ENCODE data around the gene SEMA6C.
"Not testable (repeated sequence)": the region's sequence is repeated elsewhere in the genome, so short reads cannot be mapped to it uniquely, and the experiment has no call there.

SEMA6C gene, protein sequence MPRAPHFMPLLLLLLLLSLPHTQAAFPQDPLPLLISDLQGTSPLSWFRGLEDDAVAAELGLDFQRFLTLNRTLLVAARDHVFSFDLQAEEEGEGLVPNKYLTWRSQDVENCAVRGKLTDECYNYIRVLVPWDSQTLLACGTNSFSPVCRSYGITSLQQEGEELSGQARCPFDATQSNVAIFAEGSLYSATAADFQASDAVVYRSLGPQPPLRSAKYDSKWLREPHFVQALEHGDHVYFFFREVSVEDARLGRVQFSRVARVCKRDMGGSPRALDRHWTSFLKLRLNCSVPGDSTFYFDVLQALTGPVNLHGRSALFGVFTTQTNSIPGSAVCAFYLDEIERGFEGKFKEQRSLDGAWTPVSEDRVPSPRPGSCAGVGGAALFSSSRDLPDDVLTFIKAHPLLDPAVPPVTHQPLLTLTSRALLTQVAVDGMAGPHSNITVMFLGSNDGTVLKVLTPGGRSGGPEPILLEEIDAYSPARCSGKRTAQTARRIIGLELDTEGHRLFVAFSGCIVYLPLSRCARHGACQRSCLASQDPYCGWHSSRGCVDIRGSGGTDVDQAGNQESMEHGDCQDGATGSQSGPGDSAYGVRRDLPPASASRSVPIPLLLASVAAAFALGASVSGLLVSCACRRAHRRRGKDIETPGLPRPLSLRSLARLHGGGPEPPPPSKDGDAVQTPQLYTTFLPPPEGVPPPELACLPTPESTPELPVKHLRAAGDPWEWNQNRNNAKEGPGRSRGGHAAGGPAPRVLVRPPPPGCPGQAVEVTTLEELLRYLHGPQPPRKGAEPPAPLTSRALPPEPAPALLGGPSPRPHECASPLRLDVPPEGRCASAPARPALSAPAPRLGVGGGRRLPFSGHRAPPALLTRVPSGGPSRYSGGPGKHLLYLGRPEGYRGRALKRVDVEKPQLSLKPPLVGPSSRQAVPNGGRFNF

DNA sequence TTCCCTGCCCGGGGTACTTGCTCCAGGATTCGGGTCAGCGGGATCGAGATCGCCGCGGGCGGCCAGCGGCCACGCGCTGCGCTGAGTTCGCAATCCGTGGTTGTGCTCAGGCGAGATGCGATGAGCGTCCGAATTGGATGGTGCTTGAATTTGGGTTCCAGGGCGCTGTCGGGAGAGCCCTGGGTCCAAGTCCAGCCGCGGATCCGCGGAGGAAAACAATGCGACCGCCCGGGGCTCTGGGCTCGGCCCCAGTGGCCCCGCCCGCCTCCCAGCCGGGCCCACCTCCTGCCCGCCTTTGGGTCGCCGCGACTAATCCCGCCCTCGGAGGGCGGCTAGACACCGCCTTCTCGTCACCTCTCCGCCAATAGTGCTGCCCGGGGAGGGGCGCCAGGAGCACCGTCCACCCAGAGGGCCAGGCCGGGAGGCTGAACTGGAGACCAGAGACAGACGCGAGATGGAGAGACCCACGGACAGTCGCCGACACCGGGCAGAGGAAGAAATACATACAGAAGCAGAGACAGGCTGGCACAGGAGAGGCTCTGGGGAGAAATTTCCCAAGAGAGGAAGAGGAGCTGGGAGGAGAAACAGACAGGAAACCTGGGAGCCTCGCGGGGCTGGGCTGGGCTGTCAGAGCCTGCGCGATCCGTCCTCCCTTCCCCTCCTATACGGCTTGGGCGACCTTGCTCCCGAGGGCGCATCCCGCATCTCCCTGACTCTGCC is at the start of gene SEMA6C:
Gene SEMA6C (minus strand): TSS at position 220 of the 720 bp plus-strand sequence. CDS start 4,010 bp downstream, outside the sequence.
- peak; percentile 88 for DNase-seq

DNA sequence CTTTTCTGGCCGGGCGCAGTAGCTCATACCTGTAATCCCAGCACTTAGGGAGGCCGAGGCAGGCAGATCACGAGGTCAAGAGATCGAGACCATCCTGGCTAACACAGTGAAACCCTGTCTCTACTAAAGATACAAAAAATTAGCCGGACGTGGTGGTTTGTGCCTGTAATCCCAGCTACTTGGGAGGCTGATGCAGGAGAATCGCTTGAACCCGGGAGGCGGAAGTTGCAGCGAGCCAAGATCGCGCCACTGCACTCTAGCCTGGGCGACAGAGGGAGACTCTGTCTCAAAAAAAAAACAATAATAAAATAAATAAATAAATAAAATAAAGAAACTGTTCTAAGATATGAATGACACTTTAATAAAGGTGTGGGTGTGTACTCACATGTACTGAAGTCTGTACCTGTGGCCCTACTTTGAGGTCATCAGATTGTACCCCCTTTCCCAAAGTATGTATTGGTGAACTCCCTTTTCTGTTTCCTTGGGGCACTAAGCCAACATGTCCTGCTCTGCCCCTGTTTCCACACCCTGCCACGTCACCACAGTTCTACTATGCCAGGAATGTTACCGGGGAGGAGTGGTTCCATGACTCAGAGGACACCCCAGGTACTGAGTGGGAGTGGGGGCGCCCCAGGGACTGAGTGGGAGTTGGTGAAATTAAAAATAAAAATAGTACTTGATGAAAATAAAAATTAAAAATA is 48.6 kb upstream of the SEMA6C start:
- not testable (repeated sequence) for DNase-seq

DNA sequence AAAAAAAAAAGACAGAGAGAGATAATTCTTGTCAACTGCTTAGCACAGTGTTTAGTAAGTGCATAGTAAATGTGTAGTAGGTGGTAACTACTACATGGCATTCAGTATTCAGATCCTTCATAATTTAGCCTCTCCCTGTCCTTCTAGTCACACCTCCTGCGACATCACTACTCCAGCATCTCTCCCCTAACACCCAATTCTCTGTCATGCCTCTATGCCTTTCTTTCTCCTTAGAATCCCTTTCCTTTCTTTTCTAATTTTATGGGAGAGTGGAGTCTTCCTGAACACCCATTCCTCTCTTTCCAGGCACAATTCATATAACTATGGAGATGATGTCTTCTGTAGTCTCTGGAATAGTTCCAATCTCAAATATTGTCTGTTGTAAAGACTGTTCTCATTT is 47.4 kb upstream of the SEMA6C start:
- DNase-seq = no peak

DNA sequence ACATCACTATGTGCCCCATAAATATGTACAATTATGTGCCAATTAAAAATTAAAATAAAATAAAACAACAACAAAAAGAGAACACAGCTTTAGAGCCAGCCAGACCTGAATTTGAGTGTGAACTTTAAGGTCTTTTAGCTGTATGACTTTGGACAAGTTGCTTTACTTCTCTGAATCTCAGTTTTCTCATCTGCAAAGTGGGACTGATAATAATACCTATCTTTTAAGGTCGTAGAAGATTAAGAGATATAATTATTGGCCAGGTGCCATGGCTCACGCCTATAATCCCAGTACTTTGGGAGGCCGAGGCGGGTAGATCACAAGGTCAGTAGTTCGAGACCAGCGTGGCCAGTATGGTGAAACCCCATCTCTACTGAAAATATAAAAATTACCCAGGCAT is 46.9 kb upstream of the SEMA6C start:
- DNase-seq = no peak

DNA sequence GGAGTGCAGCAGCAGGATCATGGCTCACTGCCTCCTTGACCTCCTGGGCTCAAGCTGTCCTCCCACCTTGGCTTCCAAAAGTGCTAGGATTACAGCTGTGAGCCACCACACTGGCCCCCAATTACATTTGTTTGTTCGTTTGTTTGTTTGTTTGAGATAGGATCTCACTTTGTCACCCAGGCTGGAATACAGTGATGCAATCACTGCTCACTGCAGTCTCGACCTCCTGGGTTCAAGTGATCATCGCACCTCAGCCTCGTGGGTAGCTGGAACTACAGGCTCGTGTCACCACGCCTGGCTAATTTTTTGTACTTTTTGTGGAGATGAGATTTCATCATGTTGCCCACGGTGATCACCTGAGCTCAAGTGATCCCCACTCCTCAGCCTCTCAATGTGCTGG is 45.6 kb upstream of the SEMA6C start:
- no peak for DNase-seq

DNA sequence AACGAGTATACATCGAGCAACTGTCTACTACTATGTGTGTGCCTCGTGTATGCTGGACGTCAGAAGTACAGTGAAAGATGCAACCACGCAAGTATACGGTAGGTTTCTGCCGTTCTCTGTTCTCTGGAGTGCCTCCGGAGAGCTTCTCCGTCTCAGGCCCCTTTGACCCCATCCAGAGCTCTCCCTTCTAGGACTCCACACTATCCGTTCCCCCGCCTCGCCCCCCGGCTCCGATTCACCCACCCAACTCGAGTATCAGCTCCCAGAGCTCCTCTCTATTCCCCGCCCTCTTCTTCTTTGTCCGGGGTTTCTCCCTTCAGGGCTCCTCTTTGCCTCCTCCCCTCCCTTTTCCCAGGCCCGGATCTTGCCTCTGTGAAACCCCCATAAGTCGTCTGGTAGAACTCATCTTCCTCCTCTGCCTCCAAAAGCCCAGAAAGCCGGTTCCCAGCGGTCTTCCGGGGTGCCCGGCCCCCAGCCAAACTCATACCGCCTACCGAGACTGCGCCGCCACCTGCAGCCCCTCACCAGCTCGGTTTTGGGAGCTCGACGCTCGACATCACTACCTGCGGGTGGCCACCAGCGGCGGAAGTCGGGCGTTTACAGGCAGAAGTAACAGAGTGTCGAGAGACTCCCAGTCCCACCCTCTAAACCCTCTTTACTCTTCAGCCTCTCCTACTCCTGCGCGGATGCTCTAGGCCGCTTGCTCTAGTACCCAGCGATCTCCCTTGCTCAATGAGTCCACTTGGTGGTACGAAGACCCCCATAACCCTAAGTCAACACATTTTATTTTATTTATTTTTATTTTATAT is 43.4 kb upstream of the SEMA6C start, which contains the start of gene VPS72:
Gene VPS72 (minus strand): TSS at position 561 of the 809 bp plus-strand sequence. CDS start 76 bp downstream, at position 485.
- peak; percentile 86 for DNase-seq

DNA sequence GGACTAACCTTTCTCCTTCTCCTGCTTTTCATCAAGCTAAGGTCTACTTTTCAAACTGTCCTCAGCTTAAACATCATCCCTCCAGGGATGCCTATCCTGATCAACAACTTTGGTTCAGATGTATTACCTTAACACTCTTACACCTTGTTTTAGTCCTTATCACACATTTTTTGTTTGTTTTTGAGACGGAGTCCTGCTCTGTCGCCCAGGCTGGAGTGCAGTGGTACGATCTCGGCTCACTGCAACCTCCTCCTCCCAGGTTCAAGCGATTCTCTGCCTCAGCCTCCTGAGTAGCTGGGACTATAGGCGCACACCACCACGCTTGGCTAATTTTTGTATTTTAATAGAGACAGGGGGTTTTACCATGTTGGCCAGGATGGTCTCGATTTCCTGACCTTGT is 42.2 kb upstream of the SEMA6C start:
- not testable (repeated sequence) for DNase-seq

DNA sequence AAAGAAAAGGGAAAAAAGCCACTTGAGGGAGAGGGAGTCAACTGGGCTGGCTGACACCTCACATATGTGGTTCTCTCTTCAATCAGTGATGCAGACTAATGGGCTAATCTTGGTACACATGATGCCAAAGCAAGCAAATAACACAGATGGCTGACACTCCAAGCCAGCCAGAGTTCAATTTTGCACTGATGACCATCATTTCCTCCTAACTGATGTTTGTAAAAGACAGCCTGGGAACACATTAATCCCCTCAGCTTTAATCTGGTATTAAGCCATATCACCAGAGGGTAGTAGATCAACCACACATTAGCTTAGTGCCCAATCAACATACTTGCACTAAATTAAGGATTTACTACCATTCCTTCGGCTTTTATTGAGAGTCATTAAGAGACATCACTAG is 40.8 kb upstream of the SEMA6C start:
- DNase-seq = no peak

DNA sequence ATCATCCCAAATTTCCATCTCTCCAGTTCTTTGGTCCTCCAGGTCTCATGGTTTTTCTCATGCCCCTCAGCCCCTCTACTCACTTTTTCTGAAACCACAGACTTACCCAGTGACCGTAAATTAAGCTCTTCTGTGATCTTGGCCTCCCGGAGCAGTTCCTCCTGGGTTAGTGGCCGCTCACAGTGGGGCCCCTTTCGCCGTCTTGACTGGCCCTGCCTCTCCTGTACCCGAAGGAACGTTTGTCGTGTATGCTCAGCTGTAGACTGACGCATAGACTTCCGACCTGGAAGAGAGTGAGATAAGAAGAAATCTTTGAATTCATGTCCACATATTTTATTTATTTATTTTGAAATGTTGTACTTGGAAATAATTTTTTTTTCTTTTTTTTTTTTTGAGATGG is 37.8 kb upstream of the SEMA6C start:
- DNase-seq = no peak

DNA sequence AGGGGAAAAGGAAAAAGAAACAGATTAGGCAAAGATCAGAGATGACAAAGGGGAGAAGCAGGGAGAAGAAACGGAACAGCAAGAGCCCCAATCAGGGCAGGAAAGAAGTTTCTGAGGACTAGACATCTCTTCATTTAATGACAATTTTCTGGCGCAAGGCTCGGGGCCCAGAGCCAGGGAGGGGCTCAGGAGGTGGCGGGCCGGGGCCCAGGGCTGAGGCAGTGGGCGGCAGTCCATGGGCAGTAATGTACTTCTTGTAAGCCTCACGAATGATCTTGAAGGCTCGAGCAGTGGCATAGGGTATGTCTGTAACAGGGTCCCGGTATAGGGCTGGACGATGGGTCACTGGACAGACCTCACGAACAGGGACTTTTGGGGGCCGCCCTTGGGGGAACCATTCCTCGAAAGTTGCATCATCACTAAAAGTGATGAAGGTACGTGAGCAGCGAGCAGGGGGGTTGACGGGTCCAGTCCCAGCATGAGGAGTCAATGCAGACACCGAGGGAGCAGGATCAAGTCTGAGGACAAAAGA is 30.1 kb upstream of the SEMA6C start:
- no peak for DNase-seq

DNA sequence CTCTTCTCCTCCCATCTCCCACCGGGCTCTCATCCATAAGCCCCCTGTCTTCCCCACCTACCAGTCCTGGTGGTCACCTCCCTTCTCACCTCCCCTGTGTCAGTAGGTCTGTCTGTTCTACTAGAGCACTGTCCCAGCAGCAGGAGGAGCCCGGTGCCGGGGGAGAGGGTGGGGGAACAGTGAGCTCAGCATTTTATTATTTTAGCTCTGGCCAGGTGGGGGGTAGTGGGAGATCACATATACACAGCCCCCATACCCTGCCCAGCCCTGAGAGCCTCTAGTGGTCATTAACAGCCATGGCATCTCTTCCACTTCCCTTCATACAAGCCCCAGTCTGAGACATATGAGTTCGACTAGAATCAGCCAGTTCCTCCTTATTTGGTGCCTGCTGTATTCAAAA is 29.4 kb upstream of the SEMA6C start, which contains the start of gene TMOD4:
Gene TMOD4 (minus strand): TSS at position 119 of the 400 bp plus-strand sequence. CDS start 1,106 bp downstream, outside the sequence.
- DNase-seq = no peak

DNA sequence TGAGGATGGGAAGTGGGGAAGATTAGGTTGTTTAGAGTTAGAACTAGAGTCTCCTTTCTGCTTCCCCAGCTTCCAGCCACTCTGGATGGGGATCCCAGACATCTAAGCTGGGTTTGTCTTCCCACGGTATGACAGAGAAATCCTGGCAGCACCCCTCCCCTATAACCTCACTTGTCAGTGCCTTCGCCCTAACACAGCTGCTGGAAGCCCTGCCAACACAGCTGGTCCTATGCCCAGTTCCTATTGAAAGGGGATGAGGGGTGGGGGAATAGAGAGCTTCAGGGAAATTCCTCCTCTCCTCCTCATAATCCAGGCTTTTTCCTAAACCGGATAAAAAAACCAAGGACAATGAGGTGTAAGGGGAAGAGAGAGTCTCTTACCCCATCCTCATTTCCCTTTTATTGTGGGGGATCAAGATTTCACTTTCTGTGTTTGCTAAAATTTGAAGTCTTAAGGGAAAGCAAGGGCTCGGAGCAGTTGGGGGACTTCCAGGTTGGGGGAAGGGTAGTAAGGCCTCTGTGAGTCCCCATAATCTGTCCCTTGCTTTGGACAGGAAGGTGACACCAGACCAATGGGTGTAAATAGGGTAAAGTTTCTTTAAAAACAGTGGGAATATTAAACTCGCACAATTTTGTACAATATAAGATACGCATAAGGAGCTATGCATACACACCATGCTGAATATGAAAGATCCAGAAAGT is 28.8 kb upstream of the SEMA6C start:
- no peak for DNase-seq

DNA sequence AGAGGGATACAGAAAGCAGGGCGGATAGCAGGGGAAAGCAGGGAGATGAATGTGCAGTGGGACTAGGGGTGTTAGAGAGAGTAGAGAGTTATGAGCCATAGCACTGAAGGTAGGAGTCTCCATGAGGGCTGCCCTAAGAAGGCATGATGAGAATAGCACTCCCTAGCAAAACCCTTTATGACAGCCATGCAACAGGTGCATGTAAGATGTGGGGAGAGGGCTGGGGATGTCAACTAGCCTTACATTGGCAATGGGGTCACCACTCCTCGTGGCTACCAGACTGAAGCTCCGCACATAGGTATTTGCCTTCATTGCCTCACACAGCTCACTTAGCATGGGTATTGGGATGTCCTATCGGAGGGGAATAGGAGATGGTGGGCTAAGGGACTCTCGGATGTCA is 24.8 kb upstream of the SEMA6C start:
- no peak for DNase-seq

DNA sequence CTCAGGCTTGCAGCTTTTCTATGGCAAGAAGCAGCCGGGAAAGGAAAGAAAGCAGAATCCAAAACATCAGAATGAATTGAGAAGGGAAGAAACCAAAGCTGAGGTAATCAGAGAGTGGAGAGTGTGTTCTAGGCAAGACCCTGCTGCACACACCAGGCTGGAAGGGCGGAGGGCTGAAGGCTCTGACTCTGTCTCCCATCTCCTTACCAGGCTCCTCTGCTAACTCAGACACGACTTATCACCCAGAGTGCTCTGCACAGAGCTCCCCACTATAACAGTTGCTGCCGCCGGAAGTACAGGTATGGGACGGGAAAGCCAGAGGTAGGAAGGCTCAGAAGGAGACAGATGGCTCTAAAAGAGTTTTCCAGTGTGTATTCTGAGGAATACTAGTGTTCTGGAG is 20.7 kb upstream of the SEMA6C start:
- DNase-seq = no peak

DNA sequence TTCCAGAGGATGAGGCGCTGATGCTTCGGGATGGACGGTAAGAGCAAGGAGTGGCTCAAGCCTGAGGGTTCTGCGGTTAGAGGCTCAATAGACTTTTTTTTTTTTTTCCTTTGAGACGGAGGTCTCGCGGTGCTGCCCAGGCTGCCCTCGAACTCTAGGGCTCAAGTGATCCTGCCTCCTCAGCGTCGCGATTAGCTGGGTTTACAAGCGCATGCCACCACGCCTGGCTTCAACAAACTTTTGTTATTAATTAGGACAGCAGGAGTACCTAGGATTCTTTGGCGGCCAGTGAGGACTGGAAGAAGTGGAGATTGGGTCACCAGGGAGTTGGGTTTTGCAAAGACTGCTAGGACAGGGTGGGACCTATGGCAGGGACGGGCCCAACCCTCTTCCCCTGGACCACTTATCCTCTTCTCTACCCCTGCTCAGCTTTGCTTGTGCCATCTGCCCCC is 20.1 kb upstream of the SEMA6C start:
- no peak for DNase-seq

DNA sequence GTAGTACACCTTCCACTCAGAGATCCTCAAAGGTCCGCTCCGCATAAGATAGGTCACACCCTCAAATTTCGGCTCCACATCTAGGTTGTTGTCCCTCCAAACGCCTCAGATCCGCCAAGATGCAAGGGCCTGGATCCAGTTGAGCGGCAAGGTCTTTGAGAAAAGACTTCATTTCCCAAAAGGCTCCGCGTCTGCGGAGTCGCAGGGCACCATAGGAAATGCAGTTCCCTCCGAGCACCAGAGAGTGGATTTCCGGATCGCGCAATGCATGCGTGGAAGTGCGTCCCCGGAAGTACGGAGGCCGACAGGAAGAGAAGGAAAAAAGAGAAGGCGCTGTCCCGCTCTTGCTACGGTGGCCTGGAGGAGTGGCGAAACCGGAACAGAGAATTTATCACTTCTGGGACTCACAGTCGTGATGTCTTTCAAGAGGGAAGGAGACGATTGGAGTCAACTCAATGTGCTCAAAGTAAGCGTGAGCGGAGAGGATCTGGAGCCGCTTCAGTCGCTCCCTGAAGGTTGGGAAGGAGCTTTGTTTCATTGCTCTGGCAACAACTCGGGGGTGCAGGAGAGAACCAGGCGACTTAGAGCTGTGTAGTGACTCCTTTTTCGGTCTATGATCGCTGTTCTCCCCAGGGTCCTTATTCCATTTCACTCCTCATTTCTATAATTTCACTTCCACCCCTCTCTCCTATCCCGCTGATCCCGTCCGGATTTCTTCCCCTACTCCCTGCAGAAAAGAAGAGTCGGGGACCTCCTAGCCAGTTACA is 19.5 kb upstream of the SEMA6C start, which contains the start of the genes LYSMD1 and SCNM1:
Gene LYSMD1 (minus strand): TSS at position 165 of the 767 bp plus-strand sequence. CDS start 644 bp downstream, outside the sequence.
Gene SCNM1 (plus strand): TSS at position 407 of the 767 bp plus-strand sequence. CDS start 9 bp downstream, at position 416.
- peak; percentile 98 for DNase-seq

DNA sequence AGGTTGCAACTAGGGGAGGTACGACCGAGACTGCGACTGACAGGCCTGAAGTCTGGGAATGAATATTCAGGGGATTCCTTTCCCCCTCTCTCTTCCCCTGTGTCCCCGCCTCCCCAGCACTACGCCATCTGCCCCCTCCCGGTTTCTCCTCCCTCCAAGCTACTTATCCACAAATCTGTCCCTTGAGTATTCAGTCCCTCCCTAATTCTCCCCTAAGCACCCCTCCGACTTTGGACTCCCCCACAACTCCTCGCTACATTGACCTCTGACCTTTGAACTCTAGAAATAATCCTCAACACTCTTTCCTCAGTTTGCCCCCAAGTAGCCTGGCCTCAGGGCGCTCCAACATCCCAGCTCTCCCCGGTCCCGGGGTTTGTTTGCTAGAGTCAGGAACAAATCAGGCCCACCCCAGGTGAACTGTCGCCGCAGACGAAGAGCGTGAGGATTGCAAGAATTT is 18.9 kb upstream of the SEMA6C start:
- DNase-seq = no peak

DNA sequence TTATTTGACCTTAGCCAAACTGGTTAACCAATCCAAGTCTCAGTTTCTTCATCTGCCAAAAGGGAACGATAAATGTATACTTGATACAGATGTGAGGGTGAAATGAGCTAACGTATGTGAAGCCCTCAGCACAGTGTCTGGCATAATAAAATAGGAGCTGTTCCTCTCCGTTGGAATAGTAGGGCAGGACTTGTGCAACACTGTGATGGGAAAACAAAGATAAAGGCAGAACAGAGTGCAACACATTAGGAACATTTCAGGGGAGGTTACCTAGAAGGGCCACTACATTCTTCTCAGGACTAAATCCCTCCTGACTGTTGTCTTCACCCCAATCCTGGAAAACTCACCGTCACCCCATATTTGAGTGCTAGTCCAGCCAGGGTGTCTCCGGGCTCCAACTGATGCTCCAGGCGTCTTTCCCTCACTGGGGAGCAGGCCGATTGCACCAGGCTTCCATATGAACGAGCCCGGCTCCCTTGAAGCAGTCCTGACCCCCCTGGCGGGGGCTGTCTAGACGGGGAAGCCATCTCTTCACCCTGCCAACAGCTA is 18.4 kb upstream of the SEMA6C start:
- DNase-seq = no peak

DNA sequence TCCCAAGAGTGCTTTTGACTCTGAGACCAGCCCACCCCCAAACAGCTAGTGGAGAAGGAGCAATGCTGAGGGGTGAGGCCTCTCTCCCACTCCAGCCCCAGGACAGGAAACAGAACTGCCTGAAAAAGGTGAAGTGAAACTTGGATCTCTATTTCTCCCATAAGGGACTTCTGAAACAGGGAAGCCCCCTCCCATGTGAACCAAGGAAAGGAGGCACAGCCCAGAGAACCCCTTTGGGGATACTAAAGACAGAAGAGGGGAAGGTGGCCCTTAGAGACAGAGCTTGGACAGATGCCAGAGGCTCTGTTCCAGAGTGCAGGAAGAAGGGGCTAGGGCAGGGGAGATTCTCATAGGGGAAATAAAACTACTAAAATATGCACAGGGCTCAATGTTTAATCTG is 12.9 kb upstream of the SEMA6C start:
- DNase-seq = no peak
